Psoas muscle (tissue), 8 donors: ENCODE data around the gene DACH1. TPM values are rescaled to one million over a fixed set of nuclear protein-coding genes. Genes with fewer than 3 reads are reported as not detected.

Experiments used
- ATAC-seq, 4 donors: fragments of 200-7000 bp; cut with Tn5 transposase; one replicate each; pipeline ENCODE4 v1.9.1; 2020; ENCODE audit warnings: moderate library complexity in 3 of 4, mild to moderate bottlenecking in 2 of 4
- DNase-seq, 2 donors: peaks; one replicate each; pipeline ENCODE4 v3.0.0-alpha.2; 2020
- H3K27ac ChIP-seq: fragments of 200-600 bp; one replicate; pipeline ENCODE4 v1.8.0; 2022
- H3K27me3 ChIP-seq, 3 donors: fragments of 200-600 bp in 1 of 3; one replicate each; pipeline versions ENCODE4 v1.6.1 to v1.8.0; 2013 to 2022; ENCODE audit warnings: low read length in 2 of 3, mild to moderate bottlenecking in 2 of 3, moderate library complexity in 1 of 3; ENCODE audit not compliant: insufficient read depth in 3 of 3
- H3K36me3 ChIP-seq, 2 donors: fragments of 200-600 bp in 1 of 2; one replicate each; pipeline versions ENCODE4 v1.6.1 to v1.8.0; 2013 to 2022; ENCODE audit warnings: low read depth in 1 of 2, mild to moderate bottlenecking in 1 of 2, moderate library complexity in 1 of 2; ENCODE audit not compliant: insufficient read depth in 1 of 2
- H3K4me1 ChIP-seq: fragments of 200-600 bp; one replicate; pipeline ENCODE4 v1.8.0; 2022
- H3K4me3 ChIP-seq: fragments of 200-600 bp; one replicate; pipeline ENCODE4 v1.8.0; 2022; ENCODE audit warnings: mild to moderate bottlenecking
- H3K9me3 ChIP-seq: fragments of 200-600 bp; one replicate; pipeline ENCODE4 v1.8.0; 2022
- WGBS, 3 donors: extraction: QIAGEN DNeasy Blood & Tissue Kit; methylation state at CpG; one replicate each; pipeline versions ENCODE4 v1.1.6 to v1.1.7; 2013; 5-methylcytosine and 5-hydroxymethylcytosine counted together
- intact Hi-C, 2 donors: fragments of 100-400 bp; cut with DNase I; formaldehyde crosslinking; loops; one replicate each; pipeline versions ENCODE4 v1.11.0 to v1.14.2; 2022
- polyA plus RNA-seq, 3 donors: library from polyadenylated mRNA; stranded (reverse); fragments of 200-250 nt; gene quantifications; one replicate each; pipeline ENCODE4 v1.2.3, GENCODE V29; 2013
- total RNA-seq, 4 donors: library from RNA; stranded (reverse); fragmentation: NEBNext Ultra II Directional in 2 of 4; extraction: Animal tissue kit (Norgen Biotek cat#: 25700) in 2 of 4; gene quantifications; one replicate each; pipeline versions ENCODE4 v1.2.1 to v1.2.4, GENCODE V29; 2021 to 2023
- TF ChIP-seq, protein P1 (sequence below): fragments of 200-600 bp; IDR thresholded peaks from one replicate; pipeline ENCODE4 v1.8.0; 2022; ENCODE audit warnings: antibody characterized with exemption
- donor health status: healthy with polysubstance abuse.
- donor health status: DM: no; HTN: no; CAD: no; lungs with moderate emphysema.
- donor health status: Bipolar disorder and iron deficiency.
- donor health status: healthy.
- donor health status: DM: yes; HTN: yes; CAD: no.
- donor health status: DM: no; HTN: no; CAD: no.
- donor health status: DM: no; HTN: no; CAD: no.
- donor health status: DM: yes; HTN: yes; CAD: no.

The DACH1 gene
- total and polyA plus RNA-seq, 7 donors: 0.51 to 3.6 (median 1.1) TPM

DNA sequence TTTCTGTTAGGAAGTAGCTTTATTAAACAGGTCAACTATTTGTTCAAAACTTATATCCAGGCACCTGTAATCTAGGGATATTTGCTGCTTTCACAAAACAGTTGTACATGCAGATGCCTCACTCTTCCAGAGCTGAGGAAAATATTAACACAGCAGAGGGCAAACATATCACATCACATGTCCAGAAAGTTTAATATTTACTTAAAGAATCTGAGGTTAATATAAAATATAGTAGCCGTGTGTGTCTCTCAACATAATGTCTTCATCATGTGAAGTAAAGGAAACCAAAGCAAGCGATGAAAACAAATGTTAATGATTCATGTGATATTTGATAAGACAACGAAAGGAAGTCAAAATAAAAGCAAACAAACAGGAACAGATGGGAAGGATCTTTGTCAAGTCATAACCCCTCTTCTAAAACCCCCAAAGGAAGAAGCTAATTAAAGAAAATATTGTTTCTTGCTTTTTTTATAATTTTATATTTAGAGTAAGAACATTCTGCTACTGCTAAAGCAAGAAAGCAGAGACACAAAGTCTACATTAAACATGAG, 418.8 kb downstream of the DACH1 start:
- no peak for ATAC-seq
- TF ChIP-seq, protein P1, sequence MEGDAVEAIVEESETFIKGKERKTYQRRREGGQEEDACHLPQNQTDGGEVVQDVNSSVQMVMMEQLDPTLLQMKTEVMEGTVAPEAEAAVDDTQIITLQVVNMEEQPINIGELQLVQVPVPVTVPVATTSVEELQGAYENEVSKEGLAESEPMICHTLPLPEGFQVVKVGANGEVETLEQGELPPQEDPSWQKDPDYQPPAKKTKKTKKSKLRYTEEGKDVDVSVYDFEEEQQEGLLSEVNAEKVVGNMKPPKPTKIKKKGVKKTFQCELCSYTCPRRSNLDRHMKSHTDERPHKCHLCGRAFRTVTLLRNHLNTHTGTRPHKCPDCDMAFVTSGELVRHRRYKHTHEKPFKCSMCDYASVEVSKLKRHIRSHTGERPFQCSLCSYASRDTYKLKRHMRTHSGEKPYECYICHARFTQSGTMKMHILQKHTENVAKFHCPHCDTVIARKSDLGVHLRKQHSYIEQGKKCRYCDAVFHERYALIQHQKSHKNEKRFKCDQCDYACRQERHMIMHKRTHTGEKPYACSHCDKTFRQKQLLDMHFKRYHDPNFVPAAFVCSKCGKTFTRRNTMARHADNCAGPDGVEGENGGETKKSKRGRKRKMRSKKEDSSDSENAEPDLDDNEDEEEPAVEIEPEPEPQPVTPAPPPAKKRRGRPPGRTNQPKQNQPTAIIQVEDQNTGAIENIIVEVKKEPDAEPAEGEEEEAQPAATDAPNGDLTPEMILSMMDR: no peak

DNA sequence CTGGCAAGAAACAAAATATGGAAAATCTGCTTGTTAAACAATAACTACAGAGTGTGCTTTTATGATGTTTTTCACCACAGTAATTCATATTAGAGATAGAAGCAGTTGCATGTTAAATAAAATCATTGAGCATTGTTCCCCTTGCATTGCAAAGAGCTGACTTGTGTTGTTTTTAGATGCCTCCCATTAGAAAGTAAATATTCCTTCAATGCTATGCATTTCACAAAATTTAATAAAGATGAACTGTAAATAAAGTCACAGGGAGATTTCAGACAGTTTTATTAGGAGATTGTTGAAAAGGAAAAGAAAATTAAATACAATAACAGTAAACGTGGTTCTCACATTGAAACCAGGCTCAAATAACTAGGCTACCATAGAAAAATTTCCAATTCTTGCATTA, 429.3 kb downstream of the DACH1 start:
- TF ChIP-seq, protein P1: no peak
- H3K36me3 ChIP-seq: no peaks in the 10 kb centered on the region
- 75 to 79% (median 77%) methylated on average over 1 of the region's 1 CpG for WGBS, 3 donors
- H3K9me3 ChIP-seq: no peaks in the 10 kb centered on the region
- H3K27me3 ChIP-seq: no peaks in the 10 kb centered on the region
- ATAC-seq (no peak), DNase-seq (no peak)
- no peaks in the 10 kb centered on the region for H3K4me1 ChIP-seq
- H3K27ac ChIP-seq: no peak overlapping the region
- H3K4me3 ChIP-seq: no peak overlapping the region
- intact Hi-C loops: no loop called here

More for the DNA sequence above, 418.8 kb downstream of the DACH1 start:
- intact Hi-C loops: no loop called here
- no peaks in the 10 kb centered on the region for H3K27me3 ChIP-seq
- no peak for DNase-seq
- no peak overlapping the region for H3K27ac ChIP-seq
- 61 to 72% (median 71%) methylated on average over 3 of the region's 3 CpGs for WGBS, 3 donors
- no peak overlapping the region for H3K4me3 ChIP-seq
- no peaks in the 10 kb centered on the region for H3K36me3 ChIP-seq
- H3K9me3 ChIP-seq: no peaks in the 10 kb centered on the region
- H3K4me1 ChIP-seq: no peaks in the 10 kb centered on the region

DNA sequence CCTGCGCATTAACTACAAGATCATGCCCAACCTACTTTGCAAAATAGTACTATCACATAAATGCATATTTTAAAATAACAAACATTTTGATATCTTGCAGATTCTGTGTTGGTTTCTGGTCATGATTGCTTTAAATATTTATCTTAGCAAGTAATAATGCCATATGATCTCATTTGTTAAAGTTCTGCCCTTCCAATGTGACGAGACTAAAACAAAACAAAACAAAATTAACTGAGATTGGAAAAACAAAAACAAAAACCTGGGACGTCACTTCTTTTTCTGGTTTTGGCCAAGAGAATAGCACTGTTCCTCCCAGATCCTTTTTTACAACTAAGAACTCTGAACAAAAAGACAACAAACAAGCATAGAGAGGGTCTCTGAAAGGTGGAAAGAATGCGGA, 436.3 kb downstream of the DACH1 start:
- WGBS, 3 donors: 81 to 85% (median 82%) methylated on average over 4 of the region's 4 CpGs
- Histone ChIP-seq H3K36me3 (no peaks in the 10 kb centered on the region), H3K27ac (no peak overlapping the region), H3K4me3 (no peak overlapping the region), H3K27me3 (no peaks in the 10 kb centered on the region), H3K9me3 (no peaks in the 10 kb centered on the region), H3K4me1 (no peaks in the 10 kb centered on the region)
- DNase-seq (no peak), ATAC-seq (no peak)
- TF ChIP-seq, protein P1: no peak
- intact Hi-C loops: no loop called here

DNA sequence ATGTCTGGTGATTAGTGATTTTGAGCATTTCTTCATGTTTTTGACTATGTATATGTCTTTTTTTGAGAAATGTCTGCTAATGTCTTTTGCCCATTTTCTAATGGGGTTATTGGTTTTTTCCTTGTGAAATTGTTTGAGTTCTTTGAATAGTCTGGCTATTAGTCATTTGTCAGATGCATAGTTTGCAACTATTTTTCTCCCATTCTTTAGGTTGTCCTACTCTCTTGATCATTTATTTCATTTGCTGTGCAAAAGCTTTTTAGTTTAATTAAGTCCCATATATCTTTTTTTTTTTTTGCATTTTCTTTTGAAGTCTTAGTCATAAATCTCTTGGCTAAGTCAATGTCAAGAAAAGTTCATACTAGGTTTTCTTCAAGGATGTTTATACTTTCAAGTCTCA, 449.8 kb downstream of the DACH1 start:
- intact Hi-C loops: no loop called here
- no peak for ATAC-seq

More for the DNA sequence above, 449.8 kb downstream of the DACH1 start:
- no peaks in the 10 kb centered on the region for H3K4me1 ChIP-seq
- H3K27me3 ChIP-seq: no peaks in the 10 kb centered on the region
- H3K27ac ChIP-seq: no peak overlapping the region
- no peaks in the 10 kb centered on the region for H3K36me3 ChIP-seq
- no peak for DNase-seq
- H3K4me3 ChIP-seq: no peak overlapping the region
- peaks cover 5% of the 10 kb centered on the region for H3K9me3 ChIP-seq
- TF ChIP-seq, protein P1: no peak
